ENCODE data around the gene AMZ2.
A peak's percentile ranks its signal among the peaks of the same experiment; 100 is the strongest.
"Not testable (repeated sequence)": the region's sequence is repeated elsewhere in the genome, so short reads cannot be mapped to it uniquely, and the experiment has no call there.

AMZ2 gene, protein sequence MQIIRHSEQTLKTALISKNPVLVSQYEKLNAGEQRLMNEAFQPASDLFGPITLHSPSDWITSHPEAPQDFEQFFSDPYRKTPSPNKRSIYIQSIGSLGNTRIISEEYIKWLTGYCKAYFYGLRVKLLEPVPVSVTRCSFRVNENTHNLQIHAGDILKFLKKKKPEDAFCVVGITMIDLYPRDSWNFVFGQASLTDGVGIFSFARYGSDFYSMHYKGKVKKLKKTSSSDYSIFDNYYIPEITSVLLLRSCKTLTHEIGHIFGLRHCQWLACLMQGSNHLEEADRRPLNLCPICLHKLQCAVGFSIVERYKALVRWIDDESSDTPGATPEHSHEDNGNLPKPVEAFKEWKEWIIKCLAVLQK

DNA sequence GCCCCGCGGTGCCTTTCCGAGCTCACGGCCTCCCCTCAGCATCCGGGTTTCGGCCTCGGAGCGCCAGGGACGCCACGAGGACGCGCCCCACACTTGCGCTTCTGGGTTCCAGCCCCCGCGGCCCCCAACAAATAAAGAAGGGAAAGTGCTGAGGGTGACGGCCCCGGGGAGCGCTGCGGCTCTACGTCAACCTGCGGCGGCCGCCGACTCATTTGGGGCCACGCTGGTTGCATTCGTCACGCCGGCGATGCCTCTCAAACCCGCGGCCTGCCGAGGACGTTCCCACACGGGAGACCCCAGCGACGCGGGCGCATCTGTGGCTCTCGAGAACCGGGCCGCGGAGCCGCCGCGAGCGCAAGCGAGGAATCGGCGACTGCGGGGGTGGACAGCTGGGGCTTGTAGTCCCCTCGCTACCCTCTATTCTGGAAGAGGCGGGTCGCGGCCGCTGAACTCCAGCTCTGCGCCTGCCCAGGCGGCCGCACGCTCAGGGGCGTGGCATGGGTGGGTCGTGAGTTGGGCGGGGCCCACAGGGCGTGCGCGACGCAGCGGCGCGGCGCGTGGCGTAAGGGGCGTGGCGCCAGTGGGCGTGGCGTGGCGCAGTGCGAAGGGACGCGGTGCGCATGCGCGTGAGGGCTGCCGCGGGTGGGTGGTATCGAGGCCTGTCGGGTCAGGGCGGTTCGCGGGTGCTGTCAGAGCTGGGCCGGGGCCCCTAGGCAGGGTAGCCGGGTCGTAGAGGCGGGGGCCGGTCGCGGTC, at the start of gene AMZ2:
Gene AMZ2 (plus strand): TSS at position 599 of the 754 bp plus-strand sequence. CDS start 2,145 bp downstream, outside the sequence.
- peak; percentile 97 for DNase-seq

DNA sequence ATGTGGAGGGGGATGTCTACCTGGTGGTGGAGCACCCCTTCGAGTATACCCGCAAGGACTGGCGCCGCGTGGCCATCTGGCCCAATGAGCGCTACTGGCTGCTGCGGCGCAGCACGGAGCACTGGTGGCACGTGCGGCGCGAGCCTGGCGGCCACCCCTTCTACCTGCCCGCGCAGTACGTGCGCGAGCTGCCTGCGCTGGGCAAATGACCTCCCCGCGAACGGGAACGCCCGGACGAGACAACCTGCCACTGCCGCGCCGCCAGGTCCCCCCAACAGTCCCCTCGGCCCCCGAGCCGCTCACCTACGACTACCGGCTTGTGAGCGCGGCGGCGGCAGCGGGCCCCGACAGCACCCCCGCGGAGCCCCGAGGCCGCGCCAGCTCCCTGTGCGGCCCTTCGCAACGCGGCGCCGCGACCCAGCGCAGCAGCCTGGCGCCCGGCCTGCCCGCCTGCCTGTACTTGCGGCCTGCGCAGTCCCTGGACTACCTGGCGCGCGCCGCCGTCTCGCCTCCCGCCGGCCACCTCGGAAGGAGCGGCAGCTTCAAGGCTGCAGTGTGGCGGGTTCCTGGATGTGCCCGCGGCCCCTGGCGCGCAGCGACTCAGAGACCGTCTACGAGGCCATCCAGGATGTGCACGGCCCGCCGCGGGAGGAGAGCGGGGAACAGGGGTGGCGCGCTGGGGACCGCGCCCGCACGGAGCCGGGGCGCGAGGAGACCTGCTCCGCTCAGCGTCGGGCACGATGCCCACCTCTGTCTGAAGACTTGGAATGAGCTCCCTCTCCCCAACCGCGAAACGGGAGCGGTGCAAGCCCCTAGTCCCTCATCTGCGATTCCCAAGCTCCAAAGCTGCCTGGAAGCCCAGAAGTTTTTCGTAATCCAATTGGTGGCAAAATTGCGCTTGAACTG, 48.7 kb upstream of the AMZ2 start:
- DNase-seq = peak; percentile 47

DNA sequence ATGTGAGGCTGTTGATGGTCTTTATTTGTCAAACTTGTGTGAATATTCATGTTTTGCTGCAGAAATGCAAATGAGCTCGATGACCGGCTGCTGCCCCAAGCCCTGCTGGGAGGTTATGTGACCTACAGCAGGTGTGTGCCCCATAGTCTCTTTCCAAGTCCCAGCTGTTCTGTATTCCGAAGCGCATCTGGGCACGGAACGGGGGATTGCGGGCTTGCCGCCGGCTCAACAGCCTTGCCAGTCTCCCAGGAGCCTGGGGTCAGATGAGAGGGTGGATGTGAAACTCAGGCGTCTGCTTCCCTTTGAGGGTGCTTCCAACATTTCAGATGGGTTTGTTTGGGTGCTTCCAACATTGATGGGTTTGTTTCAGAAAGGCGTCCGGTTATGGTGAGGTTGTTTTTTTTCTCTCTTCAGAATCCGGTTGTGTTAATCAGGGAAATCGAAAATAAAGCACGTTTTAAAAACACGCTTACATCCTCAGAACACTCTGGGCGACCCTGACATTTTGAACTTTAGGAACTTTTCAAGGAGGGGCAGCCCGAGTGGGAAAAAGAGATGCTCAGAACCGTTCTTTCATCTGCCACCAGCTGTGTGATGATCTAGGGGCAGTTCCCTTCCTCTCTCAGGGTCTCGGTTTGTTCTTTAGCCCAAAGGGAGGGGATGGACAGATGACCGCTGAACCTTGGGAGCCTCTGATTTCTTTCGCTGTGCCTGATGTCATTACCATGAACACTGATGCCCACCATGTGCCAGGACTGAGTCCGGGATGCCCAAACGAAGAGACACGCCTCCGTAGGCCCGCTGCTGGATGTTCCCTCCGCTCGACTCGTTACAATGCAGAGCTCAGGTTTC, 47.8 kb upstream of the AMZ2 start:
- no peak for DNase-seq

DNA sequence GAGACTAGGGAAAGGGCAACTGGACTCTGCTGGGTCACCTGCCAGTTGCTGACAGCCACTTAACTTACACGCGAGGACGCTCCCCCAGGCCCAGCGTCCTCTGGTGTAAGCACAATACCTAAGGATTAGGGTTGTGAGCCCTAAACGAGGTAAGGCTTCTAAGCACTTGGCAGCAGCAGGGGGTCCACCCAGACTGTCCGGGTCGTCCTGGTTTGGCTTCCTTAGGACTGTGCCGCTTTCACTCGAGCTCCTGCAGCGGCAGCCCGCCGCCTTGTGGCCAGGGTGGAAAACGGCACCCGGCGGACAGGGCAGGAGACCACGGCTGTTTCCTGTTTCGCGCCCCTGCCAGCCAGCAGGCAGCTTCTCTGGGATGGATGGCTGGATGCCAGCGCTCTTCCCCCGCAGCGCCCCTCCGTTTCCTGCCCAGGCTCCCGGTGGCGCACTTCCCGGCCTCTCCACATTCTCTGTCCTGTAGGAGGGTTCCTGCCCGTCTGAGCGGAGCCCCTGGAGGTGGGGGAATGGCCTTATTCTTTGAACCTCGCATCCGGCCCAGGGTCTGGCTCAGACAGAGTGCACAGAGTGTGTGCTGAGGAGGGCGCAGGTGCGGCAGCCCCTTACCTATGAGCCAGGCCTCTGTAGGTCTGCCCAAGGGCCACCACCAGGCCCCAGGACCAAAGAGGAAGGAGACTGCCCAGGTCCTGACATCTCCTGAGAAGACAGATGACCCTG, 47.0 kb upstream of the AMZ2 start:
- peak; percentile 77 for DNase-seq

DNA sequence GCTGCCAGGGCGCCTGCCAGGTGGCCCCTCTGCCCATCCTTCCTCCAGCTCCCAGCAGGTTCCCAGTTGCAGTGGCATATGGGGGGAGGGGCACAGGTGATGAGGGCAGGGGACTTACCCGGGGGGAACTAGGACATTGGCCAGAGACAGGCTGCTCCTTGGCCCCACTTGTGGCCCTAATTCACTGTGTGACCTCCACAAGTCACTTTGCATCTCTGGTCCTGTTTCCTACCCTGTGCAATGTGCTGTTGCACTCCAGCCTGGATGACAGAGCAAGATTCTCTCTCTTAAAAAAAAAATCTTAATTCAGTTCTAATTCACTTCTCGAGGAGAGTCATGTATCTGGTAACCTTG, 46.4 kb upstream of the AMZ2 start:
- not testable (repeated sequence) for DNase-seq

DNA sequence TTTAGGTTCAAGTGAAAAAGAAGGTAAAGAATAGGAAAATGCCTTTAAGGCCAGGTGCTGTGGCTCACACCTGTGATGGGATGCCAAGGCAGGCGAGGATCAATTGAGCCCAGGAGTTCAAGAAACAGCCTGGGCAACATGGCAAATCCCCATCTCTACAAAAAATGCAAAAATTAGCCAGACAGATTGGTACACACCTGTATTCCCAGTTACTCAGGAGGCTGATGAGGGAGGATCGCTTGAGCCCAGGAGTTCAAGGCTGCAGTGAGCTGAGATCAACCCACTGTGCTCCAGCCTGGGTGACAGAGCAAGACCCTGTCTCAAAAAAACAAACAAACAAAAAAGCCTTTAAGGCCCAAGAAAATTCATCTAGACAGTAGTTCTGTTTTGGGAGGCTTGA, 45.5 kb upstream of the AMZ2 start:
- not testable (repeated sequence) for DNase-seq

DNA sequence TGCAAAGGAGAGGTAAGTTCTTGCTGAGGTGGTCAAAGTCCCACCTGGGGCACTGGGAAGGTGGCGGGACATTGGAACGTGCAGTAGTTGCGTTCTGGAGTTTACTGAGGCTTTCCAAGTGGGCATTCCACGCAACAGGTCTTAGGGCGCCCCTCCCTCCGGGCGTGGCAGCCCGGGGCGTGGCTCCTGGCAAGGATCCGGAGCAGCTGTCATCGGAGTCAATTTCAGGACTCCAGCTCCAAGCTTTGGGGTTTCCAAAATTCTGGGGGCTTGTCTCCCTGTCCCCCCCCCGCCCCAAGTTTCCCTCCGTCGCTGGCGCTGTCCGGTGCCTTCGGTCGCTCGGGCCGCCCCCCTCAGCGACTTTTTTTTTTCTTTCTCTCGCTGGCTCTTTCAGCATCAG, 43.1 kb upstream of the AMZ2 start:
- no peak for DNase-seq

DNA sequence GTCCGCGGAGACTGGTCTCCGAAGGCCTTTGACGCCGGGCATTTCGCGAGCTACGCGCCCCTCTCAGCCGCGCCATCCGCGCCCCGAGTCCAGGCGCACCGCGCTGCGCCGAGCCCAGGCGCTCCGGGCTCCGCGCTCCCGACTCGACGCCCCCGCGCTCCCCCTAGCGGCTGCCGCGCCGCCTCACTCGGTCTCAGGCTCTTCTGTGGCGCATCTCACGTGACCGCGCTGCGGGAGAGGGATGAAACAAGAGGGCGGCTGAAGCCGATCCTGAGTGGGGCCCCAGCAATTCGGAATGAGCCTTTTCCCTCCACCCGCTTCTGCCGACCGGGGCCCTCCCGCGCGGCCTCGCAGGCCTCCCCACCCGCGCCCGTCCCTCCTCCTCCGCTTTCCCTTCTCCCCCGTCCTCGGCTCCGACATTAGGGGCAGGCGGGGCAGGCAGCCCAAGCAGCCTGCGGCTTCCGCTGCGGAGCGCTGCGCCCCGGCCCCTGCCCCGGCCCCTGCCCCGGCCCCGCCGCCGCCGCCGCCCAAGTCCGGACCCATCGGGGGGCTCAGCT, 42.5 kb upstream of the AMZ2 start:
- DNase-seq = peak; percentile 91

DNA sequence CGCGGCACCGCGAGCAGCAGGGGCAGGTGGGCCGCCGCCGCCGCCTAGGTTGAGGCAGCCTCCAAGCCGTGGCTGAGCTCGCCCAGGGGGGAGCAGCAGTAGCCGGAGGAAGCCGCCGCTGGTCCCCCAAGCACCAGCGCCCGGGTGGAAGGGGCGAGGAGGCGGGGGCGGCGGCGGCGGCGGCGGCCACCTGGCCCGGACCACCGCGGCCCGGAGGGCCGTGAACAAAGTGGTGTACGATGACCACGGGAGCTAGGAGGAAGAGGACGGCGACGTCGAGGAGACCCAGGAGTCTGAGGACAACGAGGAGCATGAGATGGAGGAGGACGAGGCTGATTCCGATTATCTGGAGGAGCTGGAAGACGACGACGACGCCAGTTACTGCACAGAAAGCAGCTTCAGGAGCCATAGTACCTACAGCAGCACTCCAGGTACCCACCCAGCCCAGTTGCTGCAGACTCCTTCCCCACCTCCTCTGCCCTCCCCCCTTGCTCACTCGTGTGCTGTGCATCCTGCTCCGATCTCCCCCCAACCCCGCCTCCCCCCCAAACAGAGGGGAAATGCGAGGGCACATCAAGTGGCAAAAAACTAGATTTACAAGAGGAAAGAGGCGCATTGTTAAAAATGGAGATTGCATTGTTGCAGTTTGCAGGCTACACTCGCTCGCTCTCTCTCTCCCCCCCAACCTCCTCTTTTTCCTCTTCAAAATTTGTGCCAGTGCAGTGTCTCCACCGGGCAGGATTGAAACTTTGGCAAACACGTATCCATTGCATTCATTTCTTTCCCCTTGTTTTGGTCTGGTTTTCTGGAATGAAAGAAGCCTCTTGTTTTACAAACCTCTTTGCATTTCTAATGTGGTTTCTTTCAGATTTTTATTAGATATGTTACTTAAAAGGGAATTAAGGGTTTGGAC, 41.8 kb upstream of the AMZ2 start:
- DNase-seq = peak; percentile 62

DNA sequence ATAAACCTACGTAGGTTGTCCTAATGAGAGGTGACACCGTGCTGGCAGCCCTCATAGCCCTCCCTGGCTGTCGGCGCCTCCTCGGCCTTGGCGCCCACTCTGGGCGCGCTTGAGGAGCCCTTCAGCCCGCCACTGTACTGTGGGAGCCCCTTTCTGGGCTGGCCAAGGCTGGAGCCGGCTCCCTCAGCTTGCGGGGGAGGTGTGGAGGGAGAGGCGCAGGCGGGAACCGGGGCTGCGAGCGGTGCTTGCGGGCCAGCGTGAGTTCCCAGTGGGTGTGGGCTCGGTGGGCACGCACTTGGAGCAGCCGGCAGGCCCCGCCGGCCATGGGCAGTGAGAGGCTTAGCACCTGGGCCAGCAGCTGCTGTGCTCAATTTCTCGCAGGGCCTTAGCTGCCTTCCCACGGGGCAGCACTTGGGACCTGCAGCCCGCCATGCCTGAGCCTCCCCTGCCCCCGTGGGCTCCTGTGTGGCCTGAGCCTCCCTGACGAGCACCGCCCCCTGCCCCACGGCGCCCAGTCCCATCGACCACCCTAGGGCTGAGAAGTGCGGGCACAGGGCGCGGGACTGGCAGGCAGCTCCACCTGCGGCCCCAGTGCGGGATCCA, 40.1 kb upstream of the AMZ2 start:
- DNase-seq = no peak

DNA sequence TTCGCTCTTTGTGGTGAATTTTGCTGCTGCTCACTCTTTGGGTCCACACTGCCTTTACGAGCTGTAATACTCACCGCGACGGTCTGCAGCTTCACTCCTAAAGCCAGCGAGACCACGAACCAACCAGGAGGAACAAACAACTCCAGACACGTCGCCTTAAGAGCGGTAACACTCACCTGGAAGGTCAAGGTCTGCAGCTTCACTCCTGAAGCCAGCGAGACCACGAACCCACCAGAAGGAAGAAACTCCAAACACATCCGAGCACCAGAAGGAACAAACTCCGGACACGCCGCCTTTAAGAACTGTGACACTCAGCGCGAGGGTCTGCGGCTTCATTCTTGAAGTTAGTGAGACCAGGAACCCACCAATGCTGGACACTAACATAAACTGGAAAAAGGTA, 39.2 kb upstream of the AMZ2 start:
- DNase-seq = not testable (repeated sequence)

DNA sequence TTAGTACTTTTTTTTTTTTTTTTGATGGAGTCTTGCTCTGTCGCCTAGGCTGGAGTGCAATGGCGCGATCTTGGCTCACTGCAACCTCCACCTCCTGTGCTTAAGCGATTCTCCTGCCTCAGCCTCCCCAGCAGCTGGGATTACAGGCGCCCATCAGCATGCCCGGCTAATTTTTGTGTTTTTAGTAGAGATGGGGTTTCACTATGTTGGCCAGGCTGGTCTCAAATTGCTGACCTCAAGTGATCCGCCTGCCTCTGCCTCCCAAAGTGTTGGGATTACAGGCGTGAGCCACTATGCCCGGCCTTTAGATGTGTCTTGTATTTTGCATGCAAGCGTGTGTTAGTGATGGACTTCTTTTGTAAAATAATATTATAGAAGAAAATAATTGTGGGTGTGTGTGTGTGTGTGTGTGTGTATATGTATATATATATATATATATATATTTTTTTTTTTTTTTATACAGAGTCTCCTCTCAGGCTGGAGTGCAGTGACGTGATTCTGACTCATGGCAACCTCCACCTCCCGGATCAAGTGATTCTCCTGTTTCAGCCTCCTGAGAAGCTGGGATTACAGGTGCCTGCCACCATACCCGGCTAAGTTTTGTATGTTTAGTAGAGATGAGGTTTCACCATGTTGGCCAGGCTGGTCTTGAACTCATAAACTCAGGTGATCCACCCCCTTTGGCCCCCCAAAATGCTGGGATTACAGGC, 38.5 kb upstream of the AMZ2 start:
- not testable (repeated sequence) for DNase-seq

DNA sequence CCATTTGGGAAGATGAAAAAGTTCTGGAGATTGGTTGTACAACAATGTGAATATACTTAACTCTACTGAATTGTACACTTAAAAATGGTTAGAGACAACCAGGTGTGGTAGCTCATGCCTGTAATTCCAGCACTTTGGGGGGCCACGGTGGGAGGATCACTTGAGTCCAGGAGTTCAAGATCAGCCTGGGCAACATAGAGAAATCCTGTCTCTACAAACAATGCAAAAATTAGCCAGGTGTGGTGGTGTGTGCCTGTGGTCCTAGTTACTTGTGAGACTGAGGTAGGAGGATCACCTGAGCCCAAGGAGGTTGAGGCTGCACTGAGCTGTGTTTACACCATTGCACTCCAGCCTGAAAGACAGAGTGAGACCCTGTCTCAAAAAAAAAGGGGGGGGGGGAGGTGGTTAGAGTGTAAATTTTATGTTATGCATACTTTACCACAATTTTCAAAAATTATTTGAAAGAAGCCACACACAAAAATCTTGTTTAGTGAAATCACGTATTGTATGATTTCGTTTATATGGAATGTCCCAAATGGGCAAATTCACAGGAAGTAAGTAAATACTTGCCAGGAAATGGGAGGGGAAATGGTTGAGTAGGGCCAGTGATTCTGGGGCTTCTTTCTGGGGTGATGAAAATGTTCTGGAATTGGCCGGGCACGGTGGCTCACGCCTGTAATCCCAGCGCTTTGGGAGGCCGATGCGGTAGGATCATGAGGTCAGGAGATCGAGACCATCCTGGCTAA, 37.1 kb upstream of the AMZ2 start:
- DNase-seq = no peak

DNA sequence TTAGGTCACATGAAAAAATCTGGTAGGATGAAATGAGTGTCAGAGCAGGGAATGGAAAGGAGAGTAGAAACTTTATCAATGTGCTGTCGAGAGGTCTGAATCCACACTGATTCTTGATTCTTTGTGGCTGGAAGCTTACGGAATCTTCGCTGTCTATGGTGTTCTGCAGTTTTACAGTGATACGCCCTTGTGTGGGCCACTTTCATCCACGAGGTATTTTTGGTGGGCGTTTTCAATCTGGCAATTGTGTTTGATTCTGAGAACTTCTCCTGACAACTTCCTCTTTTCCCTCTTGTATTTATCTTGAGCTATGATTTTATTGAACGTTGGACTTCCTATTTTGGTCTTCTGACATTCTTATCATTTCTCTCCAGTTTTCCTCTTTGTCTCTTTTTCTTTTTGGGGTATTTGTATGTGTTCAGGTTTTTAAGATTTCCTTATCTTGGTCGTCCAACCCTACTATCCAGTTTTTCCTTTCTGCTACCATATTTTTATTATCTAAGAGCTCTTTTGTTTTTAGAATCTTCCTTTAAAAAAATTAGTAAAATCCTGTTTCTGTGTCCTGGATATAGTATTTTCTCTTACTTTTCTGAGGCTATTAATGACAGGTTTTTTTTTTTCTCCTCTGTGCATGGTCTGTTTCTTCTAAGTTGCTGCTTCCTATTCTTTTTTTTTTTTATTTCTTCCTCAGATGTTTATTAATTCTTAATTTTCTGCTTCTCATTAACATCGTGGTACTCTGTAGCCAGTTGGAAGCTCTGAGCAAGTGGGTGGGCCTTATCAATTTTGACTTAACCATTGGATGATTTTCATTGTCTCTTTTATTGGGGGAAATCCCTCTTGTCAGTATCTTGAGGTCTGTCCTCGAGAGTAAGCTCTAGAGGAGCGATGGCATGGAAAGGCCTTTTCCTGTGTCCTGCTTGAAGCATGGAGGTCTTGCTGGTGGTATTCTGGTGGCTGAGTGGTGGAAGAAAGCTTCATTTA, 34.1 kb upstream of the AMZ2 start:
- not testable (repeated sequence) for DNase-seq

DNA sequence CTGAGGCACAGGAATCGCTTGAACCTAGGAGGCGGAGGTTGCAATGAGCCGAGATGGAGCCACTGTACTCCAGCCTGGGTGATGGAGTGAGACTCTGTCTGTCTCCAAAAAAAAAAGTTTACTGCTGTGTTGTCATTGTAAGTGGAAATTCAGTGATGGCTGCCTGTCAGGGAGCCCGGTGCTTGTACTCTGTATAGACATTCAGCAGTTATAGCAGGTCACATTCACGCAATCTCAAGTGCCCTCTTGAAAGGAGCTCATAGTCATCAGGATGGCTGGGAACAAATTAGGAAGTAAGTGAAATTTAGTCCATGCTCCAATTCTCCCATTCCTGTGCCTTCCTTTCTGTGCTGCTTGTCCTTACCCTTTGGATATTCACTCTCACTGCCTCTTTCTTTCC, 32.4 kb upstream of the AMZ2 start:
- DNase-seq = not testable (repeated sequence)

DNA sequence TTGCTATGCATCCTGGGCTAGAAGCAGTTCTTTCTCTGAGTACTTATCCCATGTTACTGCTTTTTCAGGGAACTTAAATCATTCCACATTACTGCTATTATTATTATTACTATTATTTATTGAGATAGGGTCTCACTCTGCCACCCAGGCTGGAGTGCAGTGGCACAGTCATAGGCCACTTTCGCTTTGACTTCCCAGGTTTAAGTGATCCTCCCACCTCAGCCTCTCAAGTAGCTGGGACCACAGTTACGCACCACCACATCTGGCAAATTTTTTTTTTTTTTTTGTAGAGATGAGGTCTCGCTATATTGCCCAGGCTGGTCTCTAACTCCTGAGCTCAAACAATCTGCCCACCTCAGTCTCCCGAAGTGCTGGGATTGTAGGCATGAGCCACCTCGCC, 28.4 kb upstream of the AMZ2 start:
- DNase-seq = not testable (repeated sequence)

DNA sequence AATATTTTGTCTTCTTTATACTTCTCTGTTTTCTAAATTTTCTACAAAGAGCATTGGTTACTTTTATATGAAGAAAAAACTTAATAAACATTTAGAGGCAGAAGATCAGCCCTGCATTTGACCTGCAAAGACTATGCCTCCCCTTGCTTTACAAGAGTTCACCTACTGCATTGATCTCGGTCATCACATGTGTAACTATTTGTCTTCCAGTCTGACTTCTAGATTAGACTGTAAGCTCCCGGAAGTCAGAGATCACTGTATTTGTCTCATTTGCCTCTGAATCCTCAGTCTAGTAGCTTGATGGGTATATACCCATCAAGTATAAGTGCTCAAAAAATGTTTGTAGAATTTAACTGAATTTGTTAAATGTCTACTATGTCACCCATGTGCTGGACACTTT, 27.7 kb upstream of the AMZ2 start:
- not testable (repeated sequence) for DNase-seq

All from CD4-positive, alpha-beta T cell treated with Interleukin-17A for 1 hour (primary cell).